Measurements from ENCODE around the gene SLC6A19. TPM values are rescaled to one million over a fixed set of nuclear protein-coding genes. Genes with fewer than 3 reads are reported as not detected.

Gene SLC6A19
- total and polyA plus RNA-seq, 9 of the 15 experiments (the other 6 are each of a cell fraction or from before 2014, with no cell fraction given) = 0.03 to 1.6 (median 0.59) TPM

GRCh38 chr5:1218351-1219080, 17.1 kb downstream of the SLC6A19 start:
- 14% methylated on average over 38 of the region's 38 CpGs for WGBS (ENCODE audit: insufficient coverage, low coverage, missing lambda C conversion rate)
- in situ Hi-C loops (cut with MboI) = no loop called here
- Histone ChIP-seq H3K4me1 (replicated peaks in 1 of 2; ENCODE audit: control insufficient read depth in 2 of 2, insufficient read depth in 2 of 2, low read length in 2 of 2) (peaks cover 0 to 36% of the 10 kb centered on the region in 2 experiments; a peak in 1 of 5 replicates), H2AFZ (ENCODE audit: low read depth, low read length) (no peak overlapping the region), H3K27me3 (ENCODE audit: control insufficient read depth in 2 of 2, insufficient read depth in 2 of 2, low read length in 2 of 2) (peaks cover 25 to 63% of the 10 kb centered on the region in 2 experiments; a peak in 4 of 5 replicates), H3K79me2 (ENCODE audit: control insufficient read depth, insufficient read depth, low read length) (no peaks in the 10 kb centered on the region), H3K27ac (ENCODE audit: extremely low read depth, low read depth, low read length) (no peak overlapping the region), H3K9me1 (ENCODE audit: control insufficient read depth, insufficient read depth, low read length) (no peaks in the 10 kb centered on the region), H3K4me3 (no peak overlapping the region), H3K9ac (ENCODE audit: insufficient read depth in 1 of 2, low read depth in 2 of 2, low read length in 2 of 2) (no peak overlapping the region), H3K9me3 (replicated peaks; ENCODE audit: control insufficient read depth, insufficient read depth, low read depth, low read length) (no peaks in the 10 kb centered on the region; the same call in 1 of the 2 replicates), H3K4me2 (ENCODE audit: insufficient read depth, low read length) (no peak overlapping the region), H3K36me3 (ENCODE audit: control insufficient read depth, insufficient read depth, low read length) (no peaks in the 10 kb centered on the region), H4K20me1 (replicated peaks; ENCODE audit: control insufficient read depth, insufficient read depth, low read length) (no peaks in the 10 kb centered on the region; the same call in 1 of the 2 replicates)
- POLR2A ChIA-PET = interaction anchor here (0.7 to 0.9 kb wide), 2 partner anchors 16 to 49 kb away, joined by 3 to 4 read pairs; no protein-coding TSS in a partner anchor
- intact Hi-C loops (cut with micrococcal nuclease) = no loop called here
- DNase-seq (ENCODE audit: extremely low read depth in 1 of 4, low spot score in 3 of 4) (no peak), ATAC-seq (no peak), FAIRE-seq (no peak)
- no peak for TF ChIP-seq IRF1 (CRISPR knock-in tag; IDR thresholded peaks at IDR 0.05; ENCODE audit: borderline replicate concordance)
- TF ChIP-seq FUS (optimal IDR thresholded peaks at IDR 0.05; ENCODE audit: low read depth, low read length) = no peak
- TF ChIP-seq USF1 (CRISPR knock-in tag; IDR thresholded peaks at IDR 0.05) = 0 out of 2 replicates have a peak, but pooled peaks have one; percentile 5
- TF ChIP-seq NCOA1 (IDR thresholded peaks at IDR 0.05; ENCODE audit: low read depth) = no peak
- CTCF ChIA-PET (ENCODE audit: low intra/inter-chr PET ratio) = no interaction called here
- BruUV-seq (replicated peaks) = no TSS peak

Data from K562 (cell line).